NOMO-1 treated with DMSO at 0.1 percent for 48 hours (cell line): ENCODE data around the gene GRIFIN.

ENCODE experiments used
- DNase-seq: peaks from one replicate; lab custom pipeline; 2025; ENCODE audit not compliant: unreplicated experiment; lab: John Stamatoyannopoulos, UW

Gene GRIFIN, protein sequence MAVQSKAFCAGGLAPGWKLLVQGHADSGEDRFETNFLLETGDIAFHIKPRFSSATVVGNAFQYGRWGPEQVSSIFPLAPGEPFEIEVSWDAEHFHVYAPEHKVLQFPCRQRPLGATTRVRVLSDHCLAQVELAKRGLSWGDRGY

DNA sequence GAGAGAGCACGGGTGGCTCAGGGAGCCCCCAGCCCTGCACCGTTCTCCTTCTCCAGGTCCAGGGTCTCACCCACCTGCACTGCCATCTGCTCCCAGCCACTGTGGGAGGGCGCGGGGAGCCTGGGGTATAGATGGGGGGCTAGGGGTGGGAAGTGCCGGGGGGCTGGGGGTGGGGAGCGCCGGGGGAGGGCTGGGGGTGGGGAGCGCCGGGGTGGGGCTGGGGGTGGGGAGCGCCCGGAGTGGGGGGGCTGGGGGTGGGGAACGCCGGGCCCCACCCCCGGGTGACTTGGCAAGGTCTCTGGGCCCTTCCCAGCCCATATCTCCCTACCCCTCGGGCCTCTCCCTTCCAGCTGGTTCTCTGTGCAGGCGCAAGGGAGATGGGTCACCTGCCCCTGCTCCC is at the start of gene GRIFIN:
Gene GRIFIN (minus strand): TSS at position 101 of the 400 bp plus-strand sequence. CDS start 15 bp downstream, at position 86.
- no peak for DNase-seq

DNA sequence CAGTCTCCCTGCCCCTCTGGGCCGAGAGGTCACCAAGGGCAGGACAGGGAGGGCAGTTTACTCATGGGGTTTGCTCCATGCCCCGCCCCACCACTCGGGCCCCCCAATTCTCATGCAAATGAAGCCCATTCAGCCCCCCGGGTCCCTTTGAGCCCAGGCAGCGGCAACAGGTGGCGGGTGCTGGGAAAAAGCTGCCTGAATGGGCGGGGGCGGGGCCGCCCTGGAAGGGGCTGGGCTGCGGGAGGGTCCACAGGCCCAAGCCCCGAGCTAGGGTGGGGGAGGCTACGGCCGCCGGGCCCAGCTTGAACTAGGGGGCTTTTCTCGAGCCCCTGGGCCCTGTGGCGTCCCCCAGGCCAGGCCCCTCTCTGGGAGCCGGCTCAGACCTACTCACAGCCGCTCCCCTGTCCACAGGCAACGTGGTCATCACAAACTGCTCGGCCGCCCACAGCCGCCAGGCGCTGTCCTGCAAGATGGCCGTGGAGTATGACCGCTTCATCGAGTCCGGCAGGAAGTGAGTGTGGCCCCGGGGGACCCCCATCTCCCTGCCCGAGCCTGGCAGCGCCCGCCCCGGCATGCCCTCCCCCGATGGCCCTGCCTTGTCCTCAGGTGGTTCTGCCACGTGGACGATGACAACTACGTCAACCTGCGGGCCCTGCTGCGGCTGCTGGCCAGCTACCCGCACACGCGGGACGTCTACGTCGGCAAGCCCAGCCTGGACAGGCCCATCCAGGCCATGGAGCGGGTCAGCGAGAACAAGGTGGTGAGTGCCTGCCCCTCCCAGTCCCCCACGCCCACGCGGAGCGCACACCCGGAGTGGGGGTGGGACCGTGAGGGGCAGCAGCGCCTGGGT is 48.8 kb upstream of the GRIFIN start:
- DNase-seq, result no peak

- DNase-seq, result no peak
Observed at GRCh38 chr7:2523941-2524807, 48.0 kb upstream of the GRIFIN start.

DNA sequence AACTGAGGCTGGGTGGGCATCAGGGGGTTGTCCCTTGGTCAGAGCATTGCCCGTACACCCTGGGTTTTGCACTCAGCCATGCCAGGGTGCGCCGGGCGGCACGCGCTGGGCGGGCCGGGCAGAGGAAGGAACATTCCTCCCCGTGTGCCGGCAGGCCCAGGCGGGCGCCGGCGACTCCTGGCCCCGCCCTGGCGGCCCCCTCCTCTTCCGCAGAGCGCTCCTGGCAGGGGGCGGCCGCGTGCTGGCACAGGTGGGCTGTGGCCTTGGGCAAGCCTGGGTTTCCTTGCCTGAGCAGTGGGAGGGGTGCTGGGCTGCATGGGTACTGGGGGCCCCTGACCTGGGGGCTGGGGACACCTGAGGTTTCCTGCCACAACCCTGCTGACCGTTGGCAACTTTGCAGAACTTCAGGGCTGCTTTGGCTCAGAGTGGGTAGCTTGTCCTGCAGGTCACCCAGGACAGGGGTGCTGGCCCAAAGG is 47.3 kb upstream of the GRIFIN start:
- DNase-seq, result no peak

DNA sequence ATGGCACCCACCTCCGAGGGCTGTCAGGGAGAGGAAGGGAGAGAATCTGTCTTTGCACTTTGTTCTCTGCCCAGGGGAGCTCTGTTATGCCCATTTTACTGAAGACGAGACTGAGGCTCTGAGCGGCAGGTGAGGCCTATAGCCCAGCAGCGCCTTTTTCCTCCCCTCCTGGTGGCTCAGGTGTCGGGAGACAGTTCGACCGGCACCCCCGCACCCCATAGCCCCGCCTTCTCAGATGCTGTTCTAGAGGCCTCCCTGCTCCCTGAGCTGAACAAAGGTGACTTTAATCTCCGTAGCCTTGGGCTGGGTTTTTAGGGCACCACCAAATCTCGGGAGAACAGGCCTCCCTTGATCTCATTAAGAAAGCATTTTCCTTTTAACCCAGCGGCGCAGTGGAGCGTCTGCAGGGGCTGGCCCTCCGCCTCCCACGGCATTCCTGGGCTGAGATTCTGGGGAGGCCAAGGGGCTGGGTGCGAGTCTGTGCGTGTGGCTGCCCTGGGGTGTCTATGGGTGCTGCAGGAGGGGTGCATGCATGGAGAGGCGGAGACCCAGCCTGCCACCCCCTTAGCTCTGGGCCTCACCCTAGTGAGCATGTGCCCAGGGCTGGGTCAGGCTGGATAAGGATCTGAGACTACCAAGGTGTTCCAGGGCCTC is 46.7 kb upstream of the GRIFIN start:
- DNase-seq, result no peak

GRCh38 chr7:2521952-2522591 is 45.9 kb upstream of the GRIFIN start:
- DNase-seq, result no peak

- no peak for DNase-seq
Observed at GRCh38 chr7:2521341-2521745, 45.1 kb upstream of the GRIFIN start.

GRCh38 chr7:2520761-2521290 is 44.6 kb upstream of the GRIFIN start:
- no peak for DNase-seq

DNA sequence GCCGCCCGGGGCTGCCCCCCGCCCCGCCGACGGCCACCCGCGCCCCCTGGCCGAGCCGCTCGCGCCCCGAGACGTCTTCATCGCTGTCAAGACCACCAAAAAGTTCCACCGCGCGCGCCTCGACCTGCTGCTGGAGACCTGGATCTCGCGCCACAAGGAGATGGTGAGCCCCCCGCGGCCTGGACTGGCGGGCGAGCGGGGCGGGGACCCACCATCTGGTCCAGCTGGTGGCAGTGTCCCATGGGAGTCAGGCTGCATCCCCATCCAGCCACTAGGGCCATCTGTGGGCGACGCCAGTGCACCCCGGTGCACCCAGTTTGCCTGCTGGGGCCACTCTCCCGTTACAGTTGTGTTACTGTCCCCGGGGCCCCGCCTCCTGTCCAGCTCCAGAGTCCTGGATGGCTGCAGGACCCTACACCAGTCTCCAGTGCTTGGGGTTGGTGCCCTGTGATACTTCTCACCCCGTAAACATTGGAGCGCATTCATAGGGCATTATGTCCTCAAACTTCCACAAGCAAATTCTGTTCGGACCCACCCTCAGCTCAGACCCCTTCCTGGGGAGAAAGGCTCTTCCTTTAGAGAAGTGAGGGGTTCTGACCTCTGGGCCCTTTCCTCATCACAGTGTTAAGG is 44.0 kb upstream of the GRIFIN start:
- peak; percentile 8 for DNase-seq

GRCh38 chr7:2519119-2519930 is 43.1 kb upstream of the GRIFIN start, which contains the start of gene LFNG:
LFNG (plus strand) TSS chr7:2519774; CDS start chr7:2519862, 88 bp downstream.
- DNase-seq, result peak; percentile 82

- no peak for DNase-seq
Observed at GRCh38 chr7:2518737-2519118, 42.5 kb upstream of the GRIFIN start.

DNA sequence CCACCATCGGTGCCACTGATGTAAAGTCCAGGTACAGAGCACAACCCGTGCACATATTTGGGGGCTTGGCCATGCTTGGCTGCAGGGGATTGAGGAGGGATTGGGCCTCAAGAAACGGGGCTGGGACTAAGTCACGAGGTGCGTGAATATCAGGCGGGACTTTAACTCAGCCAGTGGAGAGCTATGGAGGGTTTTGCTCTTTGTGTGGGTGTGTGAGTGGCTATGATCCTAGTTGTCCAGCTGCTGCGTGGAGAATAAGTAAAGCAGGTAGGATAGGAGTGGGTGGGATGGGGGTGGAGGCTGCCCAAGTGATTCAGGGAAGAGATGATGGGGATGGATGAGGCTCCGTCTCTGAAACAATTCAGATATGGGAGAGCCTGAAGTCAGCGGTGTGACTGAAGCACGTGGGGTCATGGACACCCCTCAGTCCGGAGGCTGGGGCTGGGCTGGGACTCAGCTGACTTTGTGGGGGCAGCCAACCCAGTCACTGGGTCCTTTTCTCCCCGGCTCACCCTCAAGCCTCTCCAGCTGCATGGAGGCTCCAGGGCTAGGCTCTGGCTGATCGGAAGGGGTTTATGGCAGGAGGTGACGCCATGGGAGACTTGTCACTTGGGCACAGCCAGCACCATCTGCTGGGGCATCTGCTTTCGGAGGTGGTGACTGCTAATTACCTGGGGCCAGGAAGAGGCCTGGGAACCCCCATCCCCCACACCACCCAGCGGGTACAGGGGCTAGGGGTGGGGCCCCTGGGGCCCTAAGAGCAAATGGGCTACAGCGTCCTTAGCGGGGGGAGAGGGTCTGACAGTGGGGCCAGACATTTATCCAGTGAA is 41.7 kb upstream of the GRIFIN start:
- DNase-seq, result no peak

- DNase-seq, result no peak
Observed at GRCh38 chr7:2517026-2517425, 40.8 kb upstream of the GRIFIN start.

DNA sequence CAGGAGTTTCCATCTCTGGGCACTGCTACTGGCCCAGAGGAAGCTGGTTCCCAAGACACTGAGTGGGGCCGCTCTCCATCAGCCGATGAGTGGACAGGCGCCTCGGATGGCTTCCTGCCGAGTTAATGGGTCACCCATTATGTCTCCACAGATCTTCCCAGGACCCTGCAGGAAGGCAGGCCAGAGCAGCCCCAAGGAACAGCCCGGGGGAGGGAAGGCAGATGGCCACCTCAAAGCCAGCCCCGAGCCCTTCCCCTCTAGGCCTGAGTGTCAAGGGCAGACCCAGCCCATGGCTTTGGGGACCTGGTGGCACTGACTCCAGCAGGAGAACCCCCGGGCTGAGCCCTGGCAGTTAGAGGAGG is 40.0 kb upstream of the GRIFIN start:
- DNase-seq, result no peak

GRCh38 chr7:2515424-2516193 is 39.4 kb upstream of the GRIFIN start:
- no peak for DNase-seq

- DNase-seq, result no peak
Observed at GRCh38 chr7:2514473-2515423, 38.5 kb upstream of the GRIFIN start.
